GM12878 (cell line): ENCODE results near the gene GIGYF1. TPM values are rescaled to one million over a fixed set of nuclear protein-coding genes. Genes with fewer than 3 reads are reported as not detected.

Experiments
- BHLHE40 ChIP-seq, 2 experiments: fragments of 450-650 bp in 1 of 2; IDR thresholded peaks; 2 replicates each; pipeline ENCODE4 v1.6.1; 2011 to 2017; ENCODE audit warnings: low read depth in 2 of 2, borderline replicate concordance in 1 of 2, improper control_type of control experiment in 1 of 2, low read length in 1 of 2, mild to moderate bottlenecking in 1 of 2
- FOXK2 ChIP-seq: fragments of 450-650 bp; IDR thresholded peaks from 2 replicates; pipeline ENCODE4 v1.6.1; 2017; ENCODE audit warnings: mild to moderate bottlenecking, moderate library complexity
- MEF2A ChIP-seq: IDR thresholded peaks from 2 replicates; pipeline ENCODE4 v1.6.1; 2011; ENCODE audit warnings: low read depth, mild to moderate bottlenecking, low read length, moderate library complexity; ENCODE audit not compliant: insufficient read depth
- POLR2A ChIP-seq: IDR thresholded peaks from 2 replicates; pipeline ENCODE4 v1.6.1; 2011; ENCODE audit warnings: low read depth, mild to moderate bottlenecking, low read length
- SKIL ChIP-seq: fragments of 450-650 bp; IDR thresholded peaks from 2 replicates; pipeline ENCODE4 v1.6.1; 2017; ENCODE audit warnings: mild to moderate bottlenecking, low read depth, inconsistent platforms; ENCODE audit not compliant: poor library complexity, severe bottlenecking
- SPI1 ChIP-seq: IDR thresholded peaks from 2 replicates; pipeline ENCODE4 v1.6.1; 2011; ENCODE audit warnings: low read depth, mild to moderate bottlenecking, low read length, moderate library complexity, borderline replicate concordance; ENCODE audit not compliant: insufficient read depth
- ZNF384 ChIP-seq: IDR thresholded peaks from 2 replicates; pipeline ENCODE4 v1.6.1; 2012; ENCODE audit warnings: low read depth, mild to moderate bottlenecking, low read length, improper control_type of control experiment, borderline replicate concordance
- ZNF592 ChIP-seq: fragments of 450-650 bp; IDR thresholded peaks from 2 replicates; pipeline ENCODE4 v1.6.1; 2017; ENCODE audit warnings: mild to moderate bottlenecking, moderate library complexity
- polyA plus RNA-seq, 11 experiments: library from polyadenylated mRNA; depleted of rRNA in 4 of 11; unstranded in 6 of 11; stranded (reverse) in 5 of 11; fragments of >200 nt; fragmentation: Nextera tagmentation in 4 of 11; fragmentation: Illumina TruSeq in 1 of 11; extraction: Ambion mirVana in 4 of 11; extraction: Trizol in 1 of 11; gene quantifications; 1 replicate in 1 of 11; 2 replicates in 10 of 11; pipeline versions ENCODE4 v1.2.1 to v1.2.3, GENCODE V29; 2011 to 2016; ENCODE audit warnings: inconsistent platforms in 2 of 11, missing spikeins in 2 of 11, low read depth in 1 of 11
- total RNA-seq, 4 experiments: library from RNA; depleted of rRNA in 3 of 4; stranded (reverse); fragments of >200 nt in 3 of 4; fragmentation: Illumina TruSeq in 1 of 4; extraction: Trizol in 1 of 4; gene quantifications; 2 replicates each; pipeline versions ENCODE4 v1.2.1 to v1.2.3, GENCODE V29; 2013 to 2021
- TF ChIP-seq, protein P1 (sequence below): fragments of 450-650 bp; IDR thresholded peaks from 2 replicates; pipeline ENCODE4 v1.6.1; 2017; ENCODE audit warnings: antibody characterized with exemption, mild to moderate bottlenecking, moderate library complexity

The GIGYF1 gene
- total and polyA plus RNA-seq, 10 of the 15 experiments (the other 5 are each of a cell fraction or from before 2014, with no cell fraction given), result 0.31 to 47.2 (median 9.9) TPM

DNA sequence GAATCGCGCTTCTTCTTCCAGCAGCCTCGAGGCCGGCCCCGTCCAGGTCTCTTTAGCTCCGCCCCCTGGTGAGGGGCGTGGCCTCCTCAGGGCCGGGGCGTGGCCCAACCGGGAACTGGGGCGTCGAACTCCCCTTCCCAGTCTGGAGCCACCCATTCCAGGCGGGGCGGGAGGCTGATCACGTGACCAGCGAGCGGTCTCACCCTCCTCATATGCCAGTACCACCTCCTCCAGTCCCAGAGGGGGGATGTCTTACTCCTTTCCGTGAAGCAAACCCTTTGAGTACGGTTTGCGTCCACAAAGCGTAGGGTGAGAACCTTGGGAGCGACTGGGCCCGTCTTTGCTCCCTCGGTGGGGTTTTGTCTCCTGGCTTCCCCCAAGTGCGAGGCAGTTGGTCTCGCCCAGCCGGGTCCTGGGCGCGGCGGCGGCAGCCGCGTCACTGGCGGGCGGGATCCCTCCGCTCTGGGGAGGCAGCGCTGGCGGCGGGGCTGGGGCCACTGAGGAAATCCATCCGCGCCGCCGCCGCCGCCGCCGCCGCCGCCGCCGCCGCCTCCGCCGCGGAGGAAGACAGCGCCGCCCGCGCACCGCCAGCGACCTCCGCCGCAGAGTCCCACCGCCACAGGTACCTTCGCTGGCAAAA lies 20.6 kb downstream of the GIGYF1 start, which contains the start of gene GNB2 (continued):
- TF ChIP-seq SPI1, result no peak; the same call in 1 of the 2 replicates
- no peak for TF ChIP-seq ZNF592
- TF ChIP-seq, protein P1, sequence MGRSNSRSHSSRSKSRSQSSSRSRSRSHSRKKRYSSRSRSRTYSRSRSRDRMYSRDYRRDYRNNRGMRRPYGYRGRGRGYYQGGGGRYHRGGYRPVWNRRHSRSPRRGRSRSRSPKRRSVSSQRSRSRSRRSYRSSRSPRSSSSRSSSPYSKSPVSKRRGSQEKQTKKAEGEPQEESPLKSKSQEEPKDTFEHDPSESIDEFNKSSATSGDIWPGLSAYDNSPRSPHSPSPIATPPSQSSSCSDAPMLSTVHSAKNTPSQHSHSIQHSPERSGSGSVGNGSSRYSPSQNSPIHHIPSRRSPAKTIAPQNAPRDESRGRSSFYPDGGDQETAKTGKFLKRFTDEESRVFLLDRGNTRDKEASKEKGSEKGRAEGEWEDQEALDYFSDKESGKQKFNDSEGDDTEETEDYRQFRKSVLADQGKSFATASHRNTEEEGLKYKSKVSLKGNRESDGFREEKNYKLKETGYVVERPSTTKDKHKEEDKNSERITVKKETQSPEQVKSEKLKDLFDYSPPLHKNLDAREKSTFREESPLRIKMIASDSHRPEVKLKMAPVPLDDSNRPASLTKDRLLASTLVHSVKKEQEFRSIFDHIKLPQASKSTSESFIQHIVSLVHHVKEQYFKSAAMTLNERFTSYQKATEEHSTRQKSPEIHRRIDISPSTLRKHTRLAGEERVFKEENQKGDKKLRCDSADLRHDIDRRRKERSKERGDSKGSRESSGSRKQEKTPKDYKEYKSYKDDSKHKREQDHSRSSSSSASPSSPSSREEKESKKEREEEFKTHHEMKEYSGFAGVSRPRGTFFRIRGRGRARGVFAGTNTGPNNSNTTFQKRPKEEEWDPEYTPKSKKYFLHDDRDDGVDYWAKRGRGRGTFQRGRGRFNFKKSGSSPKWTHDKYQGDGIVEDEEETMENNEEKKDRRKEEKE, result peak; percentile 96
- TF ChIP-seq POLR2A, result peak; percentile 75
- TF ChIP-seq BHLHE40 (IDR thresholded peaks at IDR 0.05; ENCODE audit: borderline replicate concordance in 1 of 2, low read depth in 2 of 2, low read length in 1 of 2), result peak; percentile 99
- 0 out of 2 replicates have a peak, but pooled peaks have one; percentile 57 for TF ChIP-seq MEF2A
- peak; percentile 99 for TF ChIP-seq FOXK2
- TF ChIP-seq SKIL, result peak; percentile 97
- no peak for TF ChIP-seq ZNF384
- TF ChIP-seq, all 136 proteins: peak for 80
